GM12892 (cell line): ENCODE data around the gene GCLC.

Source experiments
- POLR2A ChIP-seq: IDR thresholded peaks from 2 replicates; pipeline ENCODE4 v1.6.1; 2011; ENCODE audit warnings: low read depth, low read length, control low read depth
- POLR2AphosphoS5 ChIP-seq: IDR thresholded peaks from 2 replicates; pipeline ENCODE4 v1.6.1; 2011; ENCODE audit warnings: low read depth, low read length, control low read depth
- TAF1 ChIP-seq: IDR thresholded peaks from 2 replicates; pipeline ENCODE4 v1.6.1; 2011; ENCODE audit warnings: low read depth, mild to moderate bottlenecking, control low read depth, low read length, borderline replicate concordance

- TF ChIP-seq POLR2A (no peak), TAF1 (no peak), POLR2AphosphoS5 (no peak)
Observed at GRCh38 chr6:53461041-53461656, 83.8 kb downstream of the GCLC start.
